GM12878 (cell line): ENCODE data around the gene EXOSC10. TPM values are rescaled to one million over a fixed set of nuclear protein-coding genes. Genes with fewer than 3 reads are reported as not detected.

Experiments
- BMI1 ChIP-seq: fragments of 450-650 bp; IDR thresholded peaks from 2 replicates; pipeline ENCODE4 v1.6.1; 2016; ENCODE audit warnings: mild to moderate bottlenecking, moderate library complexity, borderline replicate concordance
- CUX1 ChIP-seq: IDR thresholded peaks from 2 replicates; pipeline ENCODE4 v1.6.1; 2012; ENCODE audit warnings: improper control_type of control experiment, low read depth, low read length; ENCODE audit not compliant: insufficient replicate concordance
- EGR1 ChIP-seq, 2 experiments: IDR thresholded peaks; 1 replicate in 1 of 2; 2 replicates in 1 of 2; pipeline ENCODE4 v1.6.1; 2011 to 2012; ENCODE audit warnings: low read depth in 2 of 2, low read length in 2 of 2, borderline replicate concordance in 1 of 2, mild to moderate bottlenecking in 1 of 2, moderate library complexity in 1 of 2
- GABPA ChIP-seq: IDR thresholded peaks from 2 replicates; pipeline ENCODE4 v1.6.1; 2014; ENCODE audit warnings: antibody characterized with exemption, low read depth, mild to moderate bottlenecking, inconsistent platforms
- PAX5 ChIP-seq: IDR thresholded peaks from 2 replicates; pipeline ENCODE4 v1.6.1; 2011; ENCODE audit warnings: low read depth, low read length, borderline replicate concordance
- PRDM15 ChIP-seq: fragments of 450-650 bp; formaldehyde crosslinking; IDR thresholded peaks from 2 replicates; pipeline ENCODE4 v1.4.0; 2020; ENCODE audit warnings: mild to moderate bottlenecking, moderate library complexity
- RUNX3 ChIP-seq: IDR thresholded peaks from 2 replicates; pipeline ENCODE4 v1.6.1; 2012; ENCODE audit warnings: low read length, inconsistent platforms
- SPI1 ChIP-seq: IDR thresholded peaks from 2 replicates; pipeline ENCODE4 v1.6.1; 2011; ENCODE audit warnings: low read depth, mild to moderate bottlenecking, low read length, moderate library complexity, borderline replicate concordance; ENCODE audit not compliant: insufficient read depth
- SREBF2 ChIP-seq: IDR thresholded peaks from 2 replicates; pipeline ENCODE4 v1.6.1; 2012; ENCODE audit warnings: mild to moderate bottlenecking, low read length
- STAT1 ChIP-seq: fragments of 450-650 bp; conservative IDR thresholded peaks from 2 replicates; pipeline ENCODE4 v1.6.1; 2014; ENCODE audit warnings: antibody characterized with exemption, mild to moderate bottlenecking
- USF1 ChIP-seq: IDR thresholded peaks from 2 replicates; pipeline ENCODE4 v1.6.1; 2011; ENCODE audit warnings: borderline replicate concordance, low read depth, mild to moderate bottlenecking, moderate library complexity, mixed read lengths, low read length; ENCODE audit not compliant: insufficient read depth; ENCODE audit errors: extremely low read length
- YY1 ChIP-seq: IDR thresholded peaks from 2 replicates; pipeline ENCODE4 v1.6.1; 2011; ENCODE audit warnings: low read depth, mild to moderate bottlenecking, low read length
- ZBTB4 ChIP-seq: fragments of 450-650 bp; formaldehyde crosslinking; IDR thresholded peaks from 2 replicates; pipeline ENCODE4 v1.4.0; 2022; ENCODE audit warnings: mild to moderate bottlenecking, moderate library complexity
- ZNF622 ChIP-seq: fragments of 450-650 bp; IDR thresholded peaks from 2 replicates; pipeline ENCODE4 v1.6.1; 2017; ENCODE audit warnings: mild to moderate bottlenecking, inconsistent platforms
- ZSCAN29 ChIP-seq: fragments of 450-650 bp; IDR thresholded peaks from 2 replicates; pipeline ENCODE4 v1.6.1; 2017; ENCODE audit warnings: mild to moderate bottlenecking, moderate library complexity
- polyA plus RNA-seq, 11 experiments: library from polyadenylated mRNA; depleted of rRNA in 4 of 11; unstranded in 6 of 11; stranded (reverse) in 5 of 11; fragments of >200 nt; fragmentation: Nextera tagmentation in 4 of 11; fragmentation: Illumina TruSeq in 1 of 11; extraction: Ambion mirVana in 4 of 11; extraction: Trizol in 1 of 11; gene quantifications; 1 replicate in 1 of 11; 2 replicates in 10 of 11; pipeline versions ENCODE4 v1.2.1 to v1.2.3, GENCODE V29; 2011 to 2016; ENCODE audit warnings: inconsistent platforms in 2 of 11, missing spikeins in 2 of 11, low read depth in 1 of 11
- total RNA-seq, 4 experiments: library from RNA; depleted of rRNA in 3 of 4; stranded (reverse); fragments of >200 nt in 3 of 4; fragmentation: Illumina TruSeq in 1 of 4; extraction: Trizol in 1 of 4; gene quantifications; 2 replicates each; pipeline versions ENCODE4 v1.2.1 to v1.2.3, GENCODE V29; 2013 to 2021

EXOSC10 gene
- total and polyA plus RNA-seq, 10 of the 15 experiments (the other 5 are each of a cell fraction or from before 2014, with no cell fraction given) = 16.2 to 86.5 (median 66.4) TPM

GRCh38 chr1:11059968-11060830 lies 39.5 kb downstream of the EXOSC10 start, which contains the start of gene SRM (continued):
- TF ChIP-seq USF1 (peak; percentile 85), YY1 (peak; percentile 23), SPI1 (no peak), ZNF622 (peak; percentile 75; the same call in 1 of the 2 replicates), PAX5 (no peak), ZSCAN29 (no peak), EGR1 (IDR thresholded peaks at IDR 0.05; ENCODE audit: borderline replicate concordance in 1 of 2, low read depth in 2 of 2, low read length in 2 of 2) (peak in 1 of 2 experiments; percentile 57; a peak in 1 of 3 replicates), ZBTB4 (no peak), STAT1 (0 out of 2 replicates have a peak, but pooled peaks have one; percentile 33), PRDM15 (CRISPR knock-in tag) (no peak), RUNX3 (no peak), SREBF2 (no peak), GABPA (peak; percentile 73), CUX1 (no peak), BMI1 (no peak)
